ENCODE results near the gene NEK5.
"Not testable (repeated sequence)": the region's sequence is repeated elsewhere in the genome, so short reads cannot be mapped to it uniquely, and the experiment has no call there.

DNA sequence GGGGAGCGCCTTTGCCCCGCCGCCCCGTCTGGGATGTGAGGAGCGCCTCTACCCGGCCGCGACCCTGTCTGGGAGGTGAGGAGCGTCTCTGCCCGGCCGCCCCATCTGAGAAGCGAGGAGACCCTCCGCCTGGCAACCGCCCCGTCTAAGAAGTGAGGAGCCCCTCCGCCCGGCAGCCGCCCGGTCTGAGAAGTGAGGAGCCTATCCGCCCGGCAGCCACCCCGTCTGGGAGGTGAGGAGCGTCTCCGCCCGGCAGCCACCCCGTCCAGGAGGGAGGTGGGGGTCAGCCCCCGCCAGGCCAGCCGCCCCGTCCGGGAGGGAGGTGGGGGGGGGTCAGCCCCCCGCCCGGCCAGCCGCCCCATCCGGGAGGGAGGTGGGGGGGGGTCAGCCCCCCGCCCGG is 49.0 kb downstream of the NEK5 start:
- not testable (repeated sequence) for TF ChIP-seq CTCF, POLR2A (IDR thresholded peaks at IDR 0.05)
